Fibroblast of mammary gland (primary cell): ENCODE data around the gene CEBPE.
A peak's percentile ranks its signal among the peaks of the same experiment; 100 is the strongest.

Source experiments
- DNase-seq: peaks from one replicate; pipeline ENCODE4 v3.0.0-alpha.2; 2010; ENCODE audit warnings: low read depth
- H3K4me3 ChIP-seq: 2 replicates; pipeline ENCODE4 v1.5.1; 2011; ENCODE audit warnings: low read depth, mild to moderate bottlenecking, low read length, moderate library complexity; ENCODE audit not compliant: control insufficient read depth
- TF ChIP-seq, protein P1 (sequence below): conservative IDR thresholded peaks from 2 replicates; pipeline ENCODE4 v1.5.1; 2011; ENCODE audit warnings: low read depth, low read length, inconsistent platforms; ENCODE audit not compliant: control insufficient read depth, insufficient read depth

The CEBPE gene

GRCh38 chr14:23125011-23125410 lies 6.0 kb upstream of the CEBPE start:
- TF ChIP-seq, protein P1, sequence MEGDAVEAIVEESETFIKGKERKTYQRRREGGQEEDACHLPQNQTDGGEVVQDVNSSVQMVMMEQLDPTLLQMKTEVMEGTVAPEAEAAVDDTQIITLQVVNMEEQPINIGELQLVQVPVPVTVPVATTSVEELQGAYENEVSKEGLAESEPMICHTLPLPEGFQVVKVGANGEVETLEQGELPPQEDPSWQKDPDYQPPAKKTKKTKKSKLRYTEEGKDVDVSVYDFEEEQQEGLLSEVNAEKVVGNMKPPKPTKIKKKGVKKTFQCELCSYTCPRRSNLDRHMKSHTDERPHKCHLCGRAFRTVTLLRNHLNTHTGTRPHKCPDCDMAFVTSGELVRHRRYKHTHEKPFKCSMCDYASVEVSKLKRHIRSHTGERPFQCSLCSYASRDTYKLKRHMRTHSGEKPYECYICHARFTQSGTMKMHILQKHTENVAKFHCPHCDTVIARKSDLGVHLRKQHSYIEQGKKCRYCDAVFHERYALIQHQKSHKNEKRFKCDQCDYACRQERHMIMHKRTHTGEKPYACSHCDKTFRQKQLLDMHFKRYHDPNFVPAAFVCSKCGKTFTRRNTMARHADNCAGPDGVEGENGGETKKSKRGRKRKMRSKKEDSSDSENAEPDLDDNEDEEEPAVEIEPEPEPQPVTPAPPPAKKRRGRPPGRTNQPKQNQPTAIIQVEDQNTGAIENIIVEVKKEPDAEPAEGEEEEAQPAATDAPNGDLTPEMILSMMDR = no peak
- DNase-seq = no peak
- H3K4me3 ChIP-seq = no peak overlapping the region

- no peak for DNase-seq
- H3K4me3 ChIP-seq = no peak overlapping the region
- TF ChIP-seq, protein P1 = no peak
These were observed 5.4 kb upstream of the CEBPE start for GRCh38 chr14:23124337-23124954.

- TF ChIP-seq, protein P1 = no peak
- H3K4me3 ChIP-seq = no peak overlapping the region
- no peak for DNase-seq
These were observed 4.4 kb upstream of the CEBPE start for GRCh38 chr14:23123419-23123818.

DNA sequence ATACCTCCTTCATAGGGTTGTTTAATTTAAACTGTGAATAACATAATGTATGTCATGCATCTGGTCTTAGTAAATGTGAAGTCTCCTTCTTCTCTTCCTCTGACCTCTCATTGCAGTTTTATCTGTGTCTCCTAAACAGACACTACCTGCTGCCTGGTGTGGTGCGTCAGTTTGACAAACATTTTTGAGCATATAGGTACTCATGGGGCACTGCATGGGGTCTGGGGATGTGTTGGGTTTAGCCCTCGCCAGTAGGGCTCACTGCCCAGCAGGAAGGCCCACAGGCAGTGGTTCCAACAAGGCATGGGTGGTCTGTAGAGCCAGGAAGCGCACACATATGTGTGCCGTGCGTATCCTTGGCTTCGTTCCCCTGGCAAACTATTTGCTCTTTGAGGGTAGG lies 3.0 kb upstream of the CEBPE start:
- TF ChIP-seq, protein P1 = no peak
- no peak overlapping the region for H3K4me3 ChIP-seq
- DNase-seq = no peak

DNA sequence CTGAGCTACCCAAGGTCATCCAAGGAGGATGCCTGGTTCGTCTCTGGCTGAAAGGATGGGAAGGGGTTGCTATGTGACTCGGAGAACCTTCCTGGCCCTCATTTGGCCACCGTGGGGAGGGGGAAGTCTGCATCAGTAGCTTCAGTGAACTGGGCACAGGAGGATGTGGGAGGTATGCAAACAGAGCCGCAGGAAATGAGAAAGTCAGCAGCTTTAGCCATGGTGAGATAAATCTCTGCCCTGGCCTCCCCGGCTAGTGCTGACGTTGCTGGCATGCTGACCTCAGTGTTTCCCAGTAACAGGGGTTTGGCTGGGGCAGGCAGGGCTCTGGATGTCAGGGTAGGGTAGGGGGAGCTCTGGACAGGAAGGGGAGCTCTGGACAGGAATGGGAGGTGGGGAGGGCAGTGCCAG lies 2.3 kb upstream of the CEBPE start:
- peak; percentile 62 for DNase-seq
- H3K4me3 ChIP-seq = no peak overlapping the region
- TF ChIP-seq, protein P1 = no peak

DNA sequence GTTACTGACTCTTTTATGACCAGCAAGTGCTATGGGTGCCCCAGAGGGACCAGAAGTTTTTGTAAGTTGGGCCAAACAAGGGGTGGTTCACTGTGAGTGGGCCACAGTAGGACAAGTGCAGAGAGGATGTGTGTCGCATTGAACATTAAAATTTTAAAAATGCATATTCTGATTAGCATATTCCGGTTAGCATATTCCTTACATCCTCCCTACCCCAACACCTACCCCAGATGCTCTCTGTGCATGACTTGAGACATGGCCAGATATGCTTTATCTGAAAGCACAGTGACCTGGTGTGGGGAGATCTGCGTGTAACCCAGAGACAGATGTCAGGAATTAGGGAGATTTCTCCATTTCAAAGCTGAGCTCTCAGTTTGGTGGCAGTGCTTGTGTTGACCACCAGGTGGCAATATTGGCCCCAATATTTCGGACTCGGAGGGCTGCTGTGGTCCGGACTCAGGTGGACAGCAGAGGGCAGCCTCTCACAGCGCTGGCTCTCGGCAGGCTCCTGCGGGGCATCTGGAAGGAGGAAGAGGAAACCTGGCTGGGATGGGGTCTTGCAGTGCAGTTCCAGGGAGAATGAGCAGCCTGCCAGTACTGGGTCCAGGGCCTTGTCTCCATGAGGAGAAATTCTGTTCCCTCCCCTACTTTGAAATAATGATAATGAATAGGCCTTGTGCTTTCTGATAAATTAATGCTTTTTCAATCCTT lies 1.6 kb upstream of the CEBPE start:
- DNase-seq = peak; percentile 82
- TF ChIP-seq, protein P1 = peak; percentile 100
- no peak overlapping the region for H3K4me3 ChIP-seq
